ENCODE results near the gene ERBB4. TPM values are rescaled to one million over a fixed set of nuclear protein-coding genes. Genes with fewer than 3 reads are reported as not detected.

Gene ERBB4
- total RNA-seq, 2 experiments from 2014 or later = not detected

DNA sequence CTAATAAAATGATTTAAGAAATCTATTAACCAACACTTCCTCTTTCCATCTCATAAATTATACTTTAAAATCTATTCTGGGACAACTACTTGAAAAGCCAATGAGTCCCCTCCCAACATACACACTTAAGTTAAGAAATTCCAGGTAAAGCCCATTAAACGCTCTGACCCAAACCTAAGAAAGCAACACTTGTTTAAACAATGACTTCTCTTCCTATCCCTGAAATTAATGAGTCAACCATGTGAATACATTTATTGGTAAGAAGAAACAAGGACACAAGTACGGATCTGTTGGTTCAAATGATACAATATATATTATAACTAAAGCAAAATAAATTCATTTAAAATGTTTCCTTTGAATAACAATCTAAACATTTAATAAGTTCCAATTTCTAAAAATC, 279.4 kb downstream of the ERBB4 start:
- Histone ChIP-seq H3K9me2 (ENCODE audit: insufficient read depth, low read length) (no peaks in the 10 kb centered on the region), H4K20me1 (ENCODE audit: insufficient read depth, low read length) (no peaks in the 10 kb centered on the region), H2AFZ (ENCODE audit: low read length) (no peak overlapping the region), H3K4me1 (ENCODE audit: insufficient read depth, low read length, poor library complexity, severe bottlenecking) (no peaks in the 10 kb centered on the region), H3K79me2 (ENCODE audit: insufficient read depth, low read depth, low read length) (no peaks in the 10 kb centered on the region), H3K4me3 (ENCODE audit: low read depth, low read length, poor library complexity, severe bottlenecking) (no peak overlapping the region), H3K27ac (ENCODE audit: low read depth, low read length, poor library complexity, severe bottlenecking) (no peak overlapping the region), H3K36me3 (ENCODE audit: insufficient read depth, low read length) (no peaks in the 10 kb centered on the region), H3K9me3 (ENCODE audit: low read length) (no peaks in the 10 kb centered on the region), H3K4me2 (ENCODE audit: low read length) (no peak overlapping the region)
- TF ChIP-seq, protein P1, sequence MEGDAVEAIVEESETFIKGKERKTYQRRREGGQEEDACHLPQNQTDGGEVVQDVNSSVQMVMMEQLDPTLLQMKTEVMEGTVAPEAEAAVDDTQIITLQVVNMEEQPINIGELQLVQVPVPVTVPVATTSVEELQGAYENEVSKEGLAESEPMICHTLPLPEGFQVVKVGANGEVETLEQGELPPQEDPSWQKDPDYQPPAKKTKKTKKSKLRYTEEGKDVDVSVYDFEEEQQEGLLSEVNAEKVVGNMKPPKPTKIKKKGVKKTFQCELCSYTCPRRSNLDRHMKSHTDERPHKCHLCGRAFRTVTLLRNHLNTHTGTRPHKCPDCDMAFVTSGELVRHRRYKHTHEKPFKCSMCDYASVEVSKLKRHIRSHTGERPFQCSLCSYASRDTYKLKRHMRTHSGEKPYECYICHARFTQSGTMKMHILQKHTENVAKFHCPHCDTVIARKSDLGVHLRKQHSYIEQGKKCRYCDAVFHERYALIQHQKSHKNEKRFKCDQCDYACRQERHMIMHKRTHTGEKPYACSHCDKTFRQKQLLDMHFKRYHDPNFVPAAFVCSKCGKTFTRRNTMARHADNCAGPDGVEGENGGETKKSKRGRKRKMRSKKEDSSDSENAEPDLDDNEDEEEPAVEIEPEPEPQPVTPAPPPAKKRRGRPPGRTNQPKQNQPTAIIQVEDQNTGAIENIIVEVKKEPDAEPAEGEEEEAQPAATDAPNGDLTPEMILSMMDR (conservative IDR thresholded peaks at IDR 0.05; ENCODE audit: low read length) = no peak
- no peak for TF ChIP-seq EZH2phosphoT487 (IDR thresholded peaks at IDR 0.05; ENCODE audit: borderline replicate concordance, low read depth, low read length)
- intact Hi-C loops (cut with micrococcal nuclease; ENCODE audit: unreplicated experiment) = no loop called here
- POLR2A ChIA-PET = interaction anchor here (0.7 kb wide), 1 partner anchor 710 kb away, joined by 4 read pairs; no protein-coding TSS in a partner anchor
- CTCF ChIA-PET (ENCODE audit: unreplicated experiment) = no interaction called here
- no TSS peak for BruUV-seq (replicated peaks)
- no peak for DNase-seq (ENCODE audit: low spot score)

DNA sequence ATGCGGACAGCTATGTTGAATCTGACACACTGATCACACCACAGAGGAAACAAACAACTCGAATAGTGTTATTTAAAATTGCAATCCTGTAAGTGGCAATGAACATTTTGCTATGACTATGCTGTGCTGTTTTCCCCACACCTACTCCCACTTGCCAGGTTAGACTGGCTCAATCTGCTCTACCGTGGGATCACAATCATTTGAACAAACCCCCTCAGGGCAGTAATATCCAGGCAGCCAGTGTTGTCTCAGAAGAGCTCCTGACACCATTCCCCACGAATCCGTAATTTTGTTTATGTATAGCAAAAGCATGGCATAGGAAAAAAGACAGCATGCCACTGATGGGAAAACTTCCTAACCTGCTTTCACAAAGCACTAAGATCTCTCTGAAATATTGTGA, 284.3 kb downstream of the ERBB4 start:
- CTCF ChIA-PET (ENCODE audit: unreplicated experiment) = no interaction called here
- POLR2A ChIA-PET = no interaction called here
- Histone ChIP-seq H3K36me3 (ENCODE audit: insufficient read depth, low read length) (no peaks in the 10 kb centered on the region), H4K20me1 (ENCODE audit: insufficient read depth, low read length) (no peaks in the 10 kb centered on the region), H3K9me2 (ENCODE audit: insufficient read depth, low read length) (no peaks in the 10 kb centered on the region), H3K9me3 (ENCODE audit: low read length) (no peaks in the 10 kb centered on the region), H2AFZ (ENCODE audit: low read length) (no peak overlapping the region), H3K4me2 (ENCODE audit: low read length) (no peak overlapping the region), H3K4me1 (ENCODE audit: insufficient read depth, low read length, poor library complexity, severe bottlenecking) (no peaks in the 10 kb centered on the region), H3K79me2 (ENCODE audit: insufficient read depth, low read depth, low read length) (no peaks in the 10 kb centered on the region), H3K4me3 (ENCODE audit: low read depth, low read length, poor library complexity, severe bottlenecking) (no peak overlapping the region), H3K27ac (ENCODE audit: low read depth, low read length, poor library complexity, severe bottlenecking) (no peak overlapping the region)
- no TSS peak for BruUV-seq (replicated peaks)
- TF ChIP-seq, protein P1 (conservative IDR thresholded peaks at IDR 0.05; ENCODE audit: low read length) = no peak
- TF ChIP-seq EZH2phosphoT487 (IDR thresholded peaks at IDR 0.05; ENCODE audit: borderline replicate concordance, low read depth, low read length) = no peak
- intact Hi-C loops (cut with micrococcal nuclease; ENCODE audit: unreplicated experiment) = no loop called here
- DNase-seq (ENCODE audit: low spot score) = no peak

DNA sequence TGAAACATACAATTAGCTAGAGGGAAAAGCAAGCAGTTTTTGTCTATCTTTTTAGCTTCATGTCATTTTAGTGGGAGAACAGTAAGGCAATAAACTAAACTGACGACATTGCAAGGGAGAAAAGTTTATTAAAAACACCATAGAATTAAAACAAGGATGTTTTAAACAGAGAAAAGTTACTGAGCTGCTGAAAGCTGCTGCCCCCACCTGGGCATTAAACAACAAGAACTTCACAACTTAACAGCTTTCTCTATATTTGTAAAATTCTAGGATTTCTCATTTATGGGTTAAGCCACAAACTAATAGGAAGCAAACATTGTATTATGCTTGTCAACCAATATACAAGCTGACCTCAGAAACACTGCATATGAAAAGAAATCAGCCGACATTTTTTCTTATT, 289.2 kb downstream of the ERBB4 start:
- Histone ChIP-seq H3K4me3 (ENCODE audit: low read depth, low read length, poor library complexity, severe bottlenecking) (no peak overlapping the region), H3K9me3 (ENCODE audit: low read length) (no peaks in the 10 kb centered on the region), H3K79me2 (ENCODE audit: insufficient read depth, low read depth, low read length) (no peaks in the 10 kb centered on the region), H2AFZ (ENCODE audit: low read length) (no peak overlapping the region), H3K27ac (ENCODE audit: low read depth, low read length, poor library complexity, severe bottlenecking) (no peak overlapping the region), H3K4me1 (ENCODE audit: insufficient read depth, low read length, poor library complexity, severe bottlenecking) (no peaks in the 10 kb centered on the region), H3K36me3 (ENCODE audit: insufficient read depth, low read length) (no peaks in the 10 kb centered on the region), H4K20me1 (ENCODE audit: insufficient read depth, low read length) (no peaks in the 10 kb centered on the region), H3K4me2 (ENCODE audit: low read length) (no peak overlapping the region), H3K9me2 (ENCODE audit: insufficient read depth, low read length) (no peaks in the 10 kb centered on the region)
- TF ChIP-seq, protein P1 (conservative IDR thresholded peaks at IDR 0.05; ENCODE audit: low read length) = peak; percentile 66
- no peak for TF ChIP-seq EZH2phosphoT487 (IDR thresholded peaks at IDR 0.05; ENCODE audit: borderline replicate concordance, low read depth, low read length)
- ChIA-PET CTCF (ENCODE audit: unreplicated experiment) (no interaction called here), POLR2A (no interaction called here)
- intact Hi-C loops (cut with micrococcal nuclease; ENCODE audit: unreplicated experiment) = no loop called here
- DNase-seq (ENCODE audit: low spot score) = no peak
- no TSS peak for BruUV-seq (replicated peaks)
